HG02981 (cell line): ENCODE data around the gene KCNJ6.
"Not testable (repeated sequence)": the region's sequence is repeated elsewhere in the genome, so short reads cannot be mapped to it uniquely, and the experiment has no call there.

ENCODE experiments used
- ATAC-seq: cut with Tn5 transposase; IDR thresholded peaks from one replicate; pipeline ENCODE4 v1.9.1; 2021; ENCODE audit warnings: mild to moderate bottlenecking, moderate library complexity; ENCODE audit not compliant: unreplicated experiment

KCNJ6 gene

GRCh38 chr21:37619464-37619974 is 296.7 kb downstream of the KCNJ6 start:
- ATAC-seq, result no peak

DNA sequence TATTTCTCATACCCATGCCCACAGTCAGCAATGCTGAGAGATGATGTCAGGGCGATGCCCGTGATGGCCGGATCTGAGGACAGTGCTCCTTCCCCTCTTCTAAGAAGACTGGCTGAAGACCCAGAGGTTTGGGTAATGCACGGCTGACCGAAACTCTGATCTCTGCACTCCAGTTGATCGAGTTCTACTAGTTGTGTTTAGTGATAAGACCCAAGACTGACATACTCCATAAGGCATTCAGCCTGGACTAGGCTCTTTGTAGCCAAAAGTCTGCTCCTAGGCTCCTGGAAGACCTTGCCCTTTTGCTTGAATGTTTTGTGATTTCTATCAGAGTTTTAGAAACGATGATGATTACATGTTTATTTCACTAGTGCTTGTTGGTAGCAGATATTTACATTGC is 298.2 kb downstream of the KCNJ6 start:
- no peak for ATAC-seq

DNA sequence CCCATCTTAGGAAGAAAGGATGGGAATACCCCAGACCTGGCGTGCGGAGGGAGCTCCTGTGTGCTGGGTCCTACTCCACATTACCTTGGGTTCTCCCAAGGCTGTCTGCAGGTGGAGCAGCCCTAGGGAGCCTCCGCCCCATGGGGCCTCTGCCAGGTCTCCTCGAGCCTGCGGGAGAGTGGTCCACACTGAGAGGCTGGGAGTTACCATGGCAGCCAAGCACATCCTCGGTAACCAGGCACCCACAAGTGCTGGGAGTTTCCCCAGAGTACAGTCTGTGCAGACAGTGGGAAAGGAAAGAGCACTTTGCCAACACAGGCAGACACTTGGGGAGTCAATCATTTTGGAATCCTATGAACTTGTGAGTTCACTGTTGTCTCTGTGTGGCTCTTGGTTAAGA is 300.3 kb downstream of the KCNJ6 start:
- no peak for ATAC-seq

- no peak for ATAC-seq
Observed at GRCh38 chr21:37614351-37614875, 301.8 kb downstream of the KCNJ6 start.

DNA sequence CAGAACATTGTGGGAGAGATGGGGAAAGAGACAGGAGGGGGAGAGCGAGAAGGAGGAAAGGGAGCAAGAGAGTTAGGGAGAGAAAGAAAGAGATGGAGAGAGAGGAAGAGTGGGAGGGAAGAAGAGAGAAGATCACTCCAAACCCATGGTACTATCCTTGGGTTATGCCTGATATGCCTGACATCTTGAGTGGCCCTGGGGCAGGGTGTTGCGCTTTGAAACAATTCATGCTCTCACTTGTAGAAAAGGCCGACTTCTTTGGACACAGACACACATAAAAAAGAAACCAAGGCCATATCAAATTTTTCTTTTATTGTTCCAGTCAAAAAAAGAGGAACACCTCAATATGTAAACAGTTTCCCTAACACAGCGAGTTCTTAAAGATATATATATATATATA is 309.2 kb downstream of the KCNJ6 start:
- ATAC-seq, result no peak

DNA sequence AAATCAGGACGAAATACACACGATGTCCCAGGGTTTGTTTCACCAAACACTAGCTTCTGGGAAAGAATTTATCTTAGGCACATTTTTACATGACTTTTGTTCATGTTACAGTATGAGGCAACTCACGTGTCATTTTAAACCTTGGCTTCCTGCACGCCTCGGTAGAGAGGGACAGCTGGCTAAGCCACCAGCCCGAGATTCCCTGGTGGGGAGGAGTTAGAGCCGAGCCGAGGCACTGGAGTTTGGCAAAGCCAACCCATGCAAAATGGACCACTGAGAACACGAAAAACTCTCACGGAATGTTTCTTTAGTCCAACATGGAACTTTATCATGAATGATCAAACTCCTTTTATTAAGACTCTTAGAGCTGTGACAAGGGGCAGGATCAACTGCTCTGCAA is 309.7 kb downstream of the KCNJ6 start:
- no peak for ATAC-seq

DNA sequence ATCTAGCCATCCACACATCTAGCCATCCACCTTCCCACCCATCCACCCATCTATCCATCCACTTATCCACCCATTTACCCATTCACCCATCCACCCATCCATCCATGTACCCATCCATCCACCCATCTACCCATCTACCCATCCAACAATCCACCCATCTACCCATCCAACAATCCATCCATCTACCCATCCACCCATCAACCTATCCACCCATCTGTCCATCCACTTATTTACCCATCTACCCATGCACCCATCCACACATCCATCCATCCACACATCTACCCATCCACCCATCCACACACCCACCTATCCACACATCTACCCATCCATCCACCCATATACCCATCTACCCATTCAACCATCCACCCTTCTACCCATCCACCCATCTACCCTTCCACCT is 311.3 kb downstream of the KCNJ6 start:
- ATAC-seq, result no peak

GRCh38 chr21:37603129-37603528 is 313.1 kb downstream of the KCNJ6 start:
- ATAC-seq, result no peak

DNA sequence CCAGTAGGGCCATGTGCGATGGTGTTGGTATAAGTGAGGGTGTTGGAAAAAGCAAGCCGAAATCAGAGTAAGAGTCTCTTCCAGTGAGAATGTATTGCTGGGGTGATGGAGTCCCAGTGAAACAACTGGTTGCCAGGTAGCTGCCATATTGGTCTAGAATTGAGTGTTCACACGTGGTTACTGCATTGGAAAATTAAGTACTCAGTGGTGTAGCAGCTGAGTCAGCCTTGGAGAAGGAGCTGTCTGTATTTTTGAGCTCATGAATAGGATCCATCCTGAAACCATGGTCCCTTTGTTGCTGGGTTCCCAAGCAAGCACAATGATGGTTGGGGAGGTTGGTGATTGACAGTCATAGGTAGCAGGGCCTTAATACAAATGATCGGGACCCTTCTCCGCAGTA is 314.3 kb downstream of the KCNJ6 start:
- no peak for ATAC-seq

DNA sequence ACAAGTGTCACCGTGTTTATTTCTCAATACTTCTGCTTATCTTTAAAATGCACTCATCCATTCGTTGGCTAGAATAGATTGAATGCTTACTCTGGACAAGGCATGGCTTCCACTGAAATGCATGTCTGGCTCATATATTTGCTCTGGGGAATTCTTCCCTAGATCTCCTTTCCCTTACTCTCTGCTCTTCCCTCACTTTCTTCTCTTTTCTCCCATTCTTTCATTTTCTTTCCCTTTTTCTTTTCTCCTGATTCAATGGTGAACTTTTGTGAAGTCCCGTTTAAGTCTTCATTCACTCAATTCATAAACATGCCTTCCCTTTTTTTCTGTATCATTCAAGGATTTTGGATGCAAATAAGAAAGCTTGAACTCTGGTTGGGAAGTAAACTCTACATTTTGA is 315.2 kb downstream of the KCNJ6 start:
- no peak for ATAC-seq

- no peak for ATAC-seq
Observed at GRCh38 chr21:37595944-37596343, 320.3 kb downstream of the KCNJ6 start.

- no peak for ATAC-seq
Observed at GRCh38 chr21:37594472-37594951, 321.7 kb downstream of the KCNJ6 start.

DNA sequence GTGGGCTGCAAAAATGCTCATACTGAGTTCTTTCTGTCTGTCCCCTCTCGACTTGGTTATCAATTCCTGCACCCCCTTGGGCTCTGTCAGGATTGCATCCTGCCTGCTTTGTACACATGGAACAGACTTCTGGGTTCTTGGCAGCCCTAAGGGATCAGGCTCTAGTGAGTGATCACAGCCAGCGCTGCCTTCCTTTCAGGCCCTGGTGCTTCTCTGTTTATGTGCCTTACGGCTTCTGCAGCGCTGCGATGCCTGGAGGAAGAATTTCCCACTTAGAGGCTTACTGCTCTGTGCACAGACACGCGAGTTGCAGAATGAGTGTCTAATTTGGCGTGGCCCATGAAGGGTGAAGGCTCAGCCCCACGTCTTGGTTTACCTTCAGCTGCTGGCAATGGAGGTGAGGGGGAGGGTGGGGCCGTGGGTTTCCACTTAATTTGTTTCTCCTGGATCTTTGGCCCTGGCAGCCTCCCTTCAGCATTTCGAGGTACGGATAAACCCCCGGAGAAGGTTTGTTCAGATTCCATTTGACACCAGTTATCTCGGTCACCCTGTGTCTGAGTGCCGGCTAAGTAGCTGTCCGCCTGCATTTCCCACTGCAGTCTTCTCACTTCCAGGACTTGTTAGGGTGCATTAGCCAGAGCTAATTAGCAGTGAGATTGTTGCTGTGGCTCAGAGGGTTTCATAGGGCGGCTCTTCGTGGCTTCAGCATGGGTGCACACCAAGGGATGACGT is 322.4 kb downstream of the KCNJ6 start:
- ATAC-seq, result no peak

DNA sequence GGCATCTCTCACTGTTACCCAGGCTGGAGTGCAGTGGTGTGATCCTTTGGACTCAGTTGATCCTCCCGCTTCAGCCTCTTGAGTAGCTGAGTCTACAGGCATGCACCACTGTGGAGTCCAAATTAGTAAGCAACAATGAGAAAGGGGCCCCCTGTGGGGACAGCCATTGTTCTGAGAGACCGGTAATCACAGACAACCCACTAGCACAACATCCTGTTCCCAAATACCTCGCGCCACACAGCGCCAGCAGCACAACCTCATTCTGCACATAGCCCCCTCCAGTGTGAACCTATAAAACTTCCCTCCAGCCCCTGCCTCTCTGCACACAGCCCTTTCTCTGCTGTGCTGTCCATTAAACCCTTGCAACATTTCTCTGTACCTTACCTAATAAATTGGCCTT is 323.2 kb downstream of the KCNJ6 start:
- no peak for ATAC-seq

- no peak for ATAC-seq
Observed at GRCh38 chr21:37592496-37592895, 323.8 kb downstream of the KCNJ6 start.

GRCh38 chr21:37591994-37592393 is 324.3 kb downstream of the KCNJ6 start:
- ATAC-seq, result not testable (repeated sequence)

DNA sequence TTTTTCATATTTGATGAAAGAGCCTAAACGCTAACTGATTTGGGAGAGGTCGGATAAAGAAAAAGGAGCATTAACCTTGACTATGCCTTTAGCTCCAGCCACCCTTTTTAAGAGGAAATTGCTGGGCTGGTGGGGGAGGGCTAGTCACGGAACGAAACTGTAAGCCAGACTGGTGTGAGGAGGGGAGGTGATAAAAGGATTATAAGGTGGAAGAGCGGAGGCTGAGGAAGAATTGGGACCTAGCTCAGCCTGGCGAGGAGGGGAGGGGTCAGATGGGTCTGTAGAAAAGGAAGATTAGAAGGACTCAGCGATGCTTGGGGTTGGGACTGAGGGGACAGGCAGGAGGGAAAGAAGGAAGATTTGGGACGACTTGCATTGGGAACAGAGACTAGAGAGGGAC is 325.4 kb downstream of the KCNJ6 start:
- ATAC-seq, result not testable (repeated sequence)

GRCh38 chr21:37588644-37589043 is 327.6 kb downstream of the KCNJ6 start:
- ATAC-seq, result not testable (repeated sequence)

- no peak for ATAC-seq
Observed at GRCh38 chr21:37587635-37588177, 328.6 kb downstream of the KCNJ6 start.

DNA sequence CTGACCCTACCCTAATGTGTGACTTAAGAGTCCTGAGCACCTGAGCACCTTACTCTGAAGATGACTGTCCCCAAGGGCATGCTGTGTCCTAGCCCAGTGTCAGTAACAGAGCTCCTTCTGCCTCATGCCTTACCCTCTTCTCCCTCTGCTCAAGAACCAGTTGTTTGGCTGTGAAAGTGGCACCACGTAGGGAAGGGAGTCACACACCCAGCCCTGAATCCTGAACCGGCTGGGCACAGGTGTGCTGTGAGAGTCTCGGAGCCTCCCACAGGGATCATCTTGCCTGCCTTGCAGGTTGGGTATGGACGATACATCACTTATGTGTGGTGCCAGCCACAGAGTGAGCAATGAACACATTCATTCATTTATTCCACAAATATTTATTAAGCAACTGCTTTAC is 329.1 kb downstream of the KCNJ6 start:
- ATAC-seq, result no peak

- no peak for ATAC-seq
Observed at GRCh38 chr21:37582590-37582989, 333.7 kb downstream of the KCNJ6 start.

- ATAC-seq, result no peak
Observed at GRCh38 chr21:37580666-37581065, 335.6 kb downstream of the KCNJ6 start.
